Effector memory CD4-positive, alpha-beta T cell (primary cell): Measurements from ENCODE around the gene ANKRD13A.

Experiments used
- DNase-seq, 3 donors: peaks; one replicate each; pipeline ENCODE4 v3.0.0-alpha.2; 2020
- H3K27ac ChIP-seq: 2 replicates; pipeline ENCODE4 v1.7.0; 2013; ENCODE audit warnings: mild to moderate bottlenecking, low read length, moderate library complexity; ENCODE audit not compliant: insufficient read depth, poor library complexity, severe bottlenecking
- H3K27me3 ChIP-seq: replicated peaks from 2 replicates; pipeline ENCODE4 v1.7.0; 2013; ENCODE audit warnings: mild to moderate bottlenecking, low read length; ENCODE audit not compliant: insufficient read depth, control insufficient read depth, poor library complexity, severe bottlenecking
- H3K36me3 ChIP-seq: 2 replicates; pipeline ENCODE4 v1.7.0; 2013; ENCODE audit warnings: mild to moderate bottlenecking, low read length, moderate library complexity; ENCODE audit not compliant: control insufficient read depth, insufficient read depth
- H3K4me1 ChIP-seq: 2 replicates; pipeline ENCODE4 v1.7.0; 2013; ENCODE audit warnings: low read length, mild to moderate bottlenecking; ENCODE audit not compliant: control insufficient read depth, insufficient read depth, poor library complexity, severe bottlenecking
- H3K4me3 ChIP-seq: 2 replicates; pipeline ENCODE4 v1.7.0; 2013; ENCODE audit warnings: low read length, low read depth, mild to moderate bottlenecking; ENCODE audit not compliant: insufficient read depth, poor library complexity, severe bottlenecking
- H3K9me3 ChIP-seq: 2 replicates; pipeline ENCODE4 v1.7.0; 2013; ENCODE audit warnings: mild to moderate bottlenecking, low read length, moderate library complexity; ENCODE audit not compliant: control insufficient read depth

The ANKRD13A gene

GRCh38 chr12:109995361-109995685 is 3.9 kb upstream of the ANKRD13A start:
- Histone ChIP-seq H3K27ac (peak overlapping the region; percentile 88), H3K4me1 (peaks cover 9% of the 10 kb centered on the region), H3K36me3 (peaks cover 13% of the 10 kb centered on the region), H3K4me3 (peak overlapping the region; percentile 98), H3K27me3 (no peaks in the 10 kb centered on the region), H3K9me3 (no peaks in the 10 kb centered on the region)
- DNase-seq: no peak

DNA sequence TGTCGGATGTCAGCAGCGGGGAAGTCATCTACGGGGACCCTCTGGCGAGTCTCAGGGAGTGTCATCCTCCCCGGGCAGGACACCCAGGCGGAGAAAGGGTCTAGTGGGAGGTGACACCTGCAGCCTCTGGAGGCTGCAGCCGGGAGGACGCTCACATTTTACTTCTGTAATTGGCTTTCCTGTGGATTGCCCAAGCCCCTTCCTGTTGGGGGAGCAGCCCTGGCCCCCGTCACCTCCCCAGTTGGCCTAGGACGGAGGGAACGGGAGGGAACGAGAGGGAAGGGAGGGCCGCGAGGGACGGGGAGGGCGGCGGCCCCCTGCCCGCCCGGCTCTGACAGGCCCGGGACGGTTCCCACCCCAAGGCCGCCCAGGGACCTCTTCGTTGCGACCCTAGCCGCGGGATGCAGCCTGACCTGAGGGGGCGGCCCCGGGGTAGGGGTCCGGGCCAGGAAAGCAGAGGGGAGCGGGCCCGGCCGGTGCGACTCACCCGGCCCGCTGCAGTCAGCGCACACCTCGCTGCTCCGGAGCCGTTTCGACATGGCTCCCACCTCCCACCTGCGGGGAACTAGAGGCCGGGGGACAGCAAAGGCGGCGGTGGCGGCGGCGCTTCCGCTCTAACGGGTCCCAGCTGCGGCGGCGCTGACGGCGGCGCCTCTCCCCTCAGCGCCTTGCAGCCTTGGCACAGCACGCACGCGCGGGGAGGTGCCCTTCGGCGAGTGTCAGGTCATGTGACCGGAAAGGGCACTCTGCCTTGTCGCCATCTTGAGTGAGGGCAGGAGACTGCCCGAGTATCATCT is 3.3 kb upstream of the ANKRD13A start, which contains the start of gene GIT2:
Gene GIT2, minus strand, starts transcription at position 683 of the 797 bp plus-strand sequence. Its CDS starts 144 bp downstream, at position 539.
- Histone ChIP-seq H3K36me3 (peaks cover 7% of the 10 kb centered on the region), H3K4me3 (peak within 1 kb of the TSS; percentile 98), H3K4me1 (peaks cover 9% of the 10 kb centered on the region), H3K9me3 (no peaks in the 10 kb centered on the region), H3K27ac (peak within 1 kb of the TSS; percentile 88), H3K27me3 (no peaks in the 10 kb centered on the region)
- peak; percentile 87 to 94 (median 90) for DNase-seq

GRCh38 chr12:109996483-109996853 is 2.8 kb upstream of the ANKRD13A start:
- no peaks in the 10 kb centered on the region for H3K9me3 ChIP-seq
- H3K4me3 ChIP-seq: peak overlapping the region; percentile 98
- peaks cover 3% of the 10 kb centered on the region for H3K36me3 ChIP-seq
- H3K27ac ChIP-seq: peak overlapping the region; percentile 88
- no peak for DNase-seq
- H3K4me1 ChIP-seq: peaks cover 9% of the 10 kb centered on the region
- H3K27me3 ChIP-seq: no peaks in the 10 kb centered on the region

DNA sequence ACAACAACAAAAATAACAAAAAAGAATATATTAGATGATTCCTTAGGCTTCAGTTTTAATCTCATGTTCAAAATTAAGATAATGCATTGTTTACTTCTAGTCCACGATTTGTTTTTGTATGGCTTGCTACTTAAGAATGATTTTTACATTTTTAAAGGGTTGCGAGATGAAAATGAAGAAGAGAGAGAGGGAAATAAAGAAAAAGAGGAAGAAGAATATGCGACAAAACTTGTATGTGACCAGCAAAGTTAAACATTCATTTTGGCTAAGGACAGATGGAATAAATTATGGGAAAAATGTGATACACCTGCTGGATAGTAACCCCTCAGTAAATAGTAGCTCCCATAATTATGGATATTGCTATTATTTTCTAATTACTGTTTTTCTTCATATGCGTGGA is 1.8 kb upstream of the ANKRD13A start:
- H3K9me3 ChIP-seq: no peaks in the 10 kb centered on the region
- peaks cover 5% of the 10 kb centered on the region for H3K4me1 ChIP-seq
- DNase-seq: no peak
- no peaks in the 10 kb centered on the region for H3K36me3 ChIP-seq
- no peak overlapping the region for H3K27ac ChIP-seq
- no peak overlapping the region for H3K4me3 ChIP-seq
- no peaks in the 10 kb centered on the region for H3K27me3 ChIP-seq

DNA sequence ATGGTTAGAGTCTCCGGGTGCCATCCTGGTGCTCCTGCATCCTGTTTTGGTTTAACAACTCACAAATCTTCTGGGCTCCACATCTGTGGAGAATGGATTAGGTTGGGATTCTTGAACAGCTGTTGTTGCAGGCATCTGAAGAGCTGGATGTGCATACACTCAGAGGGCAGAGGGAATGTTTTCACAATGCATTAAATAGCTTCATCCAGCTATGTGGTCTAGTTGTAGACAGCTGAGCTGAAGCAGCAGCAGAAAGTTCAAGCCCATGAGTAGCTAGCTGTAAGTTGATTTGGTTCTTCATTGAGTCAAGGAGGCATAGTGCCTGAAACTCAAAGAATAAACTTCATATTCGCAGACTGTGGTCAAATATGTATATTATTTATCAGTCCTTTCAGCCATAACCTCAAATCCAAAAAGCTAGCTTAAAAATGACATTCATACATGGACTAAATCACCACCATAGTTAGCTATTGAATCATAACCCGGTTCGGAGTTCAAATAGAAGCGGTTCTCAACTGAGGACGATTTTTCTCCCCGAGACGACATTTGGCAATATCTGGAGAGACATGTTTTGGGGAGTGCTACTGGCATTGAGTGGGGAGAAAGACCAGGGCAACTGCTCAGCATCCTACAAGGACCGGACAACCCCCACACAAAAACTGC is 858 bp upstream of the ANKRD13A start:
- Histone ChIP-seq H3K36me3 (peaks cover 4% of the 10 kb centered on the region), H3K4me1 (peaks cover 3% of the 10 kb centered on the region), H3K9me3 (no peaks in the 10 kb centered on the region), H3K27me3 (no peaks in the 10 kb centered on the region), H3K27ac (peak overlapping the region; percentile 75), H3K4me3 (peak overlapping the region; percentile 73)
- DNase-seq: no peak

GRCh38 chr12:109999649-109999971 is 380 bp downstream of the ANKRD13A start:
- H3K9me3 ChIP-seq: no peaks in the 10 kb centered on the region
- peak overlapping the region; percentile 73 for H3K4me3 ChIP-seq
- no peak for DNase-seq
- peak overlapping the region; percentile 75 for H3K27ac ChIP-seq
- H3K27me3 ChIP-seq: no peaks in the 10 kb centered on the region
- peaks cover 4% of the 10 kb centered on the region for H3K36me3 ChIP-seq
- H3K4me1 ChIP-seq: peaks cover 3% of the 10 kb centered on the region

DNA sequence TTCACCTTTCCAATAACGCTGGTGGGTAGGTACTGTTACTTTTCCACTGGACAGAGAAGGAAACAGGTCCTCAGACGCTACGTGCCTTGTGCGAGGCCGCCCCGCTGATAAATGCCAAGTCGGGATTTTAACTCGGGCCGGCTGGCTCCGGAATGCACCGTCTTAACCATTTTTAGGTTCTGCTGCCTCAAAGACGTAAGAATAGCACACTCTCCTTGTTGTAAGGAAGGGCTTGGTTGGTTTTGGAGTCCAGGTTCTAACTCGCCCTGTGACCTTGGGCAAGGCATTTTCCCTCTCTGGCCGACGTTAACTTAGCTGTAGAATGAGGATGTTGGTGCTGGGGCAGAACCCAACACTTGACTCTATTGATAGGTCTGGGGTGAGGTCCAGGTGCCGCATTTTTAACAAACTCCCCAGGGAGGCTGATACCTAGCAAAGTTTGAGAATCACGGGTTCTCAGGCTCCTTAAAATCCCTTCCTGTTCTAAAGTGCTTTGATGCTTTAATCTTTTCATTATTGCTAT is 814 bp downstream of the ANKRD13A start:
- Histone ChIP-seq H3K4me1 (peaks cover under 1% of the 10 kb centered on the region), H3K4me3 (peak overlapping the region; percentile 73), H3K36me3 (peaks cover 4% of the 10 kb centered on the region), H3K27me3 (no peaks in the 10 kb centered on the region), H3K9me3 (no peaks in the 10 kb centered on the region), H3K27ac (peak overlapping the region; percentile 75)
- DNase-seq: no peak

- H3K27me3 ChIP-seq: no peaks in the 10 kb centered on the region
- peaks cover 7% of the 10 kb centered on the region for H3K36me3 ChIP-seq
- H3K27ac ChIP-seq: peak overlapping the region; percentile 3
- no peak for DNase-seq
- H3K4me1 ChIP-seq: peaks cover 5% of the 10 kb centered on the region
- H3K9me3 ChIP-seq: no peaks in the 10 kb centered on the region
- no peak overlapping the region for H3K4me3 ChIP-seq
These were observed 2.4 kb downstream of the ANKRD13A start for GRCh38 chr12:110001596-110001995.

DNA sequence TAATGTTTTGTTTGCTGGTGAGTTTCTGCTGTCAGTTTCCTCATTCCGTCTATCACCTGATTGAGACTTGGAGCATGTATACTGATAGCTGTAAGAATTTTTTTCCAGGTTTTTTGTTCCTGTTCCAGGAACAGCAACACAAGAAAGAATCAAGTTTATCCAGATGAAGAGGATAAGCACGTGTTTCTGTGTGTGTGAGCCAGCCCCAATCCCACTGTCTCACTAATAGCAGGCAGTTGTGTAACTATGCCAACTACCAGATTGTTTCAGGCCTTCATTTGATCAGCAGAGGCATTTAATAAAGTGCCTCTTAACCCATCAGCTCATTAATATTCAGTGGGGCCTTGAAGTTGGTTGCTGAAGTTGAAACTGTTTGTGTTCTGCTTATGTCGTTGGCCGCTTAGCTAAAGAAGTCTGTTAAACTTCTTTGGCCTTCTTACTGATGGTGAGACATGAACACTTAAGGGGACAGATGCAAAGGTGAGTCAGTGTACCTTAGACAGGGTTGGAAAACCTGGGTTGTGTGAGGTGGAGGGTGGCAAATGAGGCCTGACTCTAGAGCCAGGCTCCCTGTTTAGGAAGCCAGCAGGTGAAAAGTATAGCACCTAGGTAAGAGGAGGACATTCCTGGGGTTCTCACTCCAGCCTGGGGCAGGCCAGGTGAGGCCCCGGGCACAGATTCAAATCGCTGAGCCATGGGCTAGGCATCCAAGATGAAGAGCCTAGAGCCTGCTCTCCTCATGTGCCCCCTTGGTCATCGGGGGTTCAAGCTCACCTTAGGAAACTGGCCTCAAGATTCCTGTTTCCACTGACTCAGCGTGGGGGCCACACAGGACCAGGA is 3.7 kb downstream of the ANKRD13A start:
- no peak for DNase-seq
- no peaks in the 10 kb centered on the region for H3K27me3 ChIP-seq
- peaks cover 5% of the 10 kb centered on the region for H3K4me1 ChIP-seq
- H3K4me3 ChIP-seq: no peak overlapping the region
- peak overlapping the region; percentile 1 for H3K27ac ChIP-seq
- H3K36me3 ChIP-seq: peaks cover 7% of the 10 kb centered on the region
- no peaks in the 10 kb centered on the region for H3K9me3 ChIP-seq
